Measurements from ENCODE around the gene HFE.
"Not testable (repeated sequence)": the region's sequence is repeated elsewhere in the genome, so short reads cannot be mapped to it uniquely, and the experiment has no call there.

The HFE gene

GRCh38 chr6:26113570-26113969 lies 26.3 kb downstream of the HFE start:
- DNase-seq, result no peak

- DNase-seq, result no peak
Measured at GRCh38 chr6:26115226-26115625, 28.0 kb downstream of the HFE start.

GRCh38 chr6:26116267-26116666 lies 29.0 kb downstream of the HFE start:
- no peak for DNase-seq

- DNase-seq, result no peak
Measured at GRCh38 chr6:26118999-26119398, 31.8 kb downstream of the HFE start.

- DNase-seq, result not testable (repeated sequence)
Measured at GRCh38 chr6:26120115-26120514, 32.9 kb downstream of the HFE start.

- no peak for DNase-seq
Measured at GRCh38 chr6:26120807-26121140, 33.5 kb downstream of the HFE start.

- DNase-seq, result no peak
Measured at GRCh38 chr6:26121141-26122004, 34.1 kb downstream of the HFE start.

GRCh38 chr6:26122005-26122388 lies 34.8 kb downstream of the HFE start:
- DNase-seq, result no peak

GRCh38 chr6:26122402-26122792 lies 35.2 kb downstream of the HFE start:
- no peak for DNase-seq

- peak; percentile 97 for DNase-seq
Measured at GRCh38 chr6:26122793-26123674, 35.8 kb downstream of the HFE start.

GRCh38 chr6:26123675-26123946 lies 36.4 kb downstream of the HFE start:
- DNase-seq, result no peak

GRCh38 chr6:26123947-26124780 lies 36.9 kb downstream of the HFE start:
- DNase-seq, result peak; percentile 96

- no peak for DNase-seq
Measured at GRCh38 chr6:26124781-26125685, 37.8 kb downstream of the HFE start.

- DNase-seq, result no peak
Measured at GRCh38 chr6:26126394-26127235, 39.4 kb downstream of the HFE start.

- DNase-seq, result no peak
Measured at GRCh38 chr6:26128013-26128771, 41.0 kb downstream of the HFE start.

- no peak for DNase-seq
Measured at GRCh38 chr6:26129656-26130055, 42.4 kb downstream of the HFE start.

- no peak for DNase-seq
Measured at GRCh38 chr6:26130581-26131249, 43.5 kb downstream of the HFE start.

- no peak for DNase-seq
Measured at GRCh38 chr6:26131618-26132017, 44.4 kb downstream of the HFE start.

- no peak for DNase-seq
Measured at GRCh38 chr6:26133730-26134129, 46.5 kb downstream of the HFE start.

- DNase-seq, result no peak
Measured at GRCh38 chr6:26136321-26136720, 49.1 kb downstream of the HFE start.

Measured in CD4-positive, alpha-beta T cell treated with Interleukin-10 for 1 hour (primary cell).